Stimulated activated CD4-positive, alpha-beta T cell treated with anti-CD3 and anti-CD28 coated beads, TNF-alpha, amount 100 ng/mL, for 4 hours (primary cell): ENCODE measurements around the gene MAST3.
"Not testable (repeated sequence)": the region's sequence is repeated elsewhere in the genome, so short reads cannot be mapped to it uniquely, and the experiment has no call there.

Experiments used
- DNase-seq, 3 experiments: peaks; one replicate each; pipeline ENCODE4 v3.0.0-alpha.2; 2020; ENCODE audit warnings: low read depth in 3 of 3

Gene MAST3

DNA sequence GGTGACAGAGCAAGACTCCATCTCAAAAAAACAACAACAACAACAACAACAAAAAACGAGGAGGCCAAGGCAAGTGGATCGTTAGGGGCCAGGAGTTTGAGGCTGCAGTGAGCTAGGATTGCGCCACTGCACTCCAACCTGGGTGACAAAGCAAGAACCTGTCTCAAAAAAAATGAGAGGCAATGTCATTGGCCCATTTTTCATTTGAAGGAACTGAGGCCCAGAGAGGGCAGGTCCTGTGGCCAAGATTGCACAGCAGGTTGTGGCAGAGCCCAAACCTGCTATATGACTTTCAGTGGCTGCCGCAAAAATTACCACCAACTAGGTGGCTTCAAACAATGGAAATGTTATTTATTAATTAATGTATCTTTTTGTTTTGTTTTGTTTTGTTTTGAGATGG, 60.9 kb downstream of the MAST3 start:
- DNase-seq = no peak

- DNase-seq = not testable (repeated sequence)
Measured at GRCh38 chr19:18159059-18159616, 61.6 kb downstream of the MAST3 start.

DNA sequence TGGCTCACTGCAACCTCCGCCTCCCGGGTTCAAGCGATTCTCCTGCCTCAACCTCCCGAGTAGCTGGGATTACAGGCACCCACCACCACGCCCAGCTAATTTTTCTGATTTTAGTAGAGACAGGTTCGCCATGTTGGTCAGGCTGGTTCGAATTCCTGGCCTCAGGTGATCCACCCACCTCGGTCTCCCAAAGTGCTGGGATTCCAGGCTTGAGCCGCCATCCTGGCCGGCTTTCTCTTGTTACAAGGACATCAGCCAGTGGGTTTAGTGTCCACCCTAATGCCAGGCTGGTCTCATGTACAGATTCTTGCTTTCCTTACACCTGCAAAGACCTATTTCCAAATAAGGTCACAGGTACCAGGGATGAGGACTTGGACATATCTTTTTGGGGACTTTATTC, 62.2 kb downstream of the MAST3 start:
- no peak for DNase-seq

DNA sequence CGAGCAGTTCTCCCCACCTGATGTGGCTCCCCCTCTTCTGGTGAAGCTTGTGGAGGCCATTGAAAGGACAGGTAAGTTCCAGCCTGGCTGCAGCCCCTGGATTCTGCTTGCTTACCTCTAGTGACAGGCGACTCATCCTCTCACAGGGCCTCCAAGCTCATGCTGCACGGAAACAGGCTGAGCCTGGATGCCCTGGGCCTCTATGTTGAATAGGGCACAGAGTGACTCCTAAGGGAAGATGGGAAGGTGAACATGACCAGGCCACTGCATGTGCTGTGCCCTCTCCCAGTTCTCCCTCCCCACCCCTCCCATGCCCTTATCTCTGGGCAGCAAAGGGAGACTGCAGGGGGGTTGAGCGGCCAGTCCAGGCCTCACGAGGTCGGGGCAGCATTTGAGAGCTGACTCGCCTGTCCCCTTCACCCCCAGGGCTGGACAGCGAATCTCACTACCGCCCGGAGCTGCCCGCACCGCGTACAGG, 63.0 kb downstream of the MAST3 start:
- no peak for DNase-seq

GRCh38 chr19:18160971-18161635, 63.5 kb downstream of the MAST3 start:
- peak; percentile 62 to 73 (median 69) for DNase-seq

GRCh38 chr19:18161636-18162002, 64.0 kb downstream of the MAST3 start:
- no peak for DNase-seq

DNA sequence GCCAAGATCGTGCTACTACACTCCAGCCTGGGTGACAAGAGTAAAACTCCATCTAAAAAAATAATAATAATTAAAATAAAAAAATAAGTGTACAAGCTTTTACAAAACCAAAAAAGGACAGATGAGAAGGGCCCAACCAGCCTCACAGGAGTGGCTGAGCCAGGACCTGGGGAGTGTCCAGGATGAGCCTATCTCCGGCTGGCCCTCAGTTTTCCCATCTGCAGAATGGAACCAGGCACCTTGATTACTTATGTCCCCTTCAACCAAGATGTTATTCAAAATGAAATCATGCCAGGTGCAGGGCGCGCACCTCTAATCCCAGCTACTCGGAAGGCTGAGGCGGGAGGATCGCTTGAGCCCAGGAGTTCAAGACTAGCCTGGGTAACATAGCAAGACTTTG, 66.5 kb downstream of the MAST3 start:
- no peak for DNase-seq

DNA sequence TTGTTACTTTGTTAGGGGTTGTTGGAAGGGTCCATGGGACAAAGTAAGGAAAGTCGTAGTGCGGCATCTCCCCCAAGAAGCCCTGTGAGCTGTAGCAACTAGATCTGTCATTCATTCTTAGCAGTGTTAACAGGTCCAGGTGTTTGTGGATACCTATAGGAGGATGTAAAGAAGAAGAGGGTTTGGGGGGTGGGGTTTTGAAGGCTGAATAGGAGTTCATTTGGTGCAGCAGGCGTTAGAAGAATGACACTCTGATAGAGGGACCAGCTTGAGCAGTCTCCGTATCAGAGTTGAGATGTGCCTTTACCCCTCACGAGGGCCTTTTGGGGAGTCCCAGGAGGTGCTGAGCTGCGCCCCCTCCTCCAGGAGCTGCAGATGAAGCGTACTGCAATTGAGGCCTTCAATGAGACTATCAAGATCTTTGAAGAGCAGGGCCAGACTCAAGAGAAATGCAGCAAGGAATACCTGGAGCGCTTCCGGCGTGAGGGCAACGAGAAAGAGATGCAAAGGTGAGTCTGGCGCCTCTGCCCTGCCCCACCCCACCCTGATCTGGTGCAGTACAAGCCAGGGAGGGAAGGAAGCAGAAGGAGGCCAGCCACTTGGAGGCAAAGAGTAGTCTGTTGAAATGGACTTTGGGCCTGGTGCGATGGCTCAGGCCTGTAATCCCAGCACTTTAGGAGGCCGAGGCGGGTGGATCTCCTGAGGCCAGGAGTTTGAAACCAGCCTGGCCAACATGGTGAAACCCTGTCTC, 68.4 kb downstream of the MAST3 start:
- DNase-seq = no peak

DNA sequence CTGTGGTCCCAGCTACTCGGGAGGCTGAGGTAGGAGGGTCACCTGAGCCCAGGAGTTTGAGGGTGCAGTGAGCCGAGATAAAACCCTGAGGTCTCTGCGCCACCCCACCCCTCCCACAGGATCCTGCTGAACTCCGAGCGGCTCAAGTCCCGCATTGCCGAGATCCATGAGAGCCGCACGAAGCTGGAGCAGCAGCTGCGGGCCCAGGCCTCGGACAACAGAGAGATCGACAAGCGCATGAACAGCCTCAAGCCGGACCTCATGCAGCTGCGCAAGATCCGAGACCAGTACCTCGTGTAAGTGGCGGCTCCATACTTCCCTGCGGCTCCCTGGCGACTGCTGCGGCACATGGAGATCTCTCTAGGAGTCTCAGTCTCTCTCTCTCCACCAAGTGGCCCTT, 69.4 kb downstream of the MAST3 start:
- no peak for DNase-seq

DNA sequence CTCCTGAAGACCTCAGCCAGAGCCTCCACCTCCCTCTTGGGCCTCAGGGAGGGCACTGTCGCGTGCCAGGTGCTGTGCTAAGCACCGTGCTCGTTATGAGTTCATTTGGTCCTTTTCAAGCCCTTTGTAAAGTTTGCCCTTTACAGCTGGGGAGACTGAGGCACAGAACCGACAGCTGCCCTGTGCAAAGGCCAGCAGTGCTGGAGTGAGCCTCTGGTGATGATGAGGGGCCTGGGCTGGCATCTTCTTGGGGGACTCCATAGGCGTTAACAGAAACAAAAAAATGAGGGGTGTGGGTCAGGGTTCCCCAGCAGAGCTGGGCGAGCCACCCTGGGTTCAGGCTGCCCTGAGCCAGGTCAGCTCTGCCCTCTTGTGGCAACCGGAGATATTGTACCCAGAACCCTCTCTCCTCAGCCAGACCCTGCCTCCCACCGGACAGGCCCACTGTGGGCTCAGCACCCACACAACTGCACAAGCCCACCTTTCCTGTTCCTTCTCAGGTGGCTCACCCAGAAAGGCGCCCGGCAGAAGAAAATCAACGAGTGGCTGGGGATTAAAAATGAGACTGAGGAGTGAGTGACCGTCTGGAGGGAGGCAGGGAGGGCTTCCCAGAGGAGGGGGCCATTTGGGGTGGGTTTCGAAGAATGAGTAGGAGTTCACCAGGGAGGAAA, 70.5 kb downstream of the MAST3 start:
- DNase-seq = peak in 2 of 3 experiments; percentile 26 to 37

- no peak for DNase-seq
Measured at GRCh38 chr19:18168673-18169381, 71.2 kb downstream of the MAST3 start.

- DNase-seq = no peak
Measured at GRCh38 chr19:18170714-18171255, 73.2 kb downstream of the MAST3 start.

- no peak for DNase-seq
Measured at GRCh38 chr19:18171605-18172327, 74.2 kb downstream of the MAST3 start.

DNA sequence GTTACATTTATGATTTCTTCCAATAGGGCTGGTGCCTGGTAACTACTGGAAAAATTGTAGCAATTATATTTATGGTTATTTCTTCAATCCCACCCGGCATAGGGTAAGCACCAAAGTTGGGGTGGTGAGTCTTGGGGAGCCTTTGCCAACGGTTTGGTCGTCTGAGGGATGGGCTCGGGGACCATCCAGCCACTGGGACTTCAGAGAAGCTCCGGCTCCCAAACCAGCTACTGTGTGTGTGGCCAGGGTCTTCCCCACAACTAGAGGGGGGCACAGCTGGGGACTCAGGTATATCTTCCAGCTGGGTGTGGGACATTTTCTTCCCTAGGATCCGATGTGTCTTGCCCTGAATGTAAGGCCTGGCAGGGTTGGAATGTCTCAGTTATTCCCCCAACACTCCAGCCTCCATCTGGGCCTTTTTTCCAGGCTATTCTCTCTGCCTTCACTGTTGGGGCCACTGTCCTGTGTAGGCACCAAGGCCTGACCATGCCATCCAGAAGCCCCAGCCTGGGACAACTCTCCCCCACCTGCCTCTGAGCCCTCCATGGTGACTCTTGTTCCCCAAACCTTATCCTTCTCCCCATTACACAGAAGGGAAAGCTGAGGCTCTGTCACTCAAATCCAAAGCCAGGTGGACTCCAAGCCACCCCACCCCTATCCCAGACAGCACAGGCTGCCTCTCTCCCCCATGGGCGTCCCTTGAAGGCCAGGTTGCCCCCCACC, 74.9 kb downstream of the MAST3 start:
- DNase-seq = no peak

DNA sequence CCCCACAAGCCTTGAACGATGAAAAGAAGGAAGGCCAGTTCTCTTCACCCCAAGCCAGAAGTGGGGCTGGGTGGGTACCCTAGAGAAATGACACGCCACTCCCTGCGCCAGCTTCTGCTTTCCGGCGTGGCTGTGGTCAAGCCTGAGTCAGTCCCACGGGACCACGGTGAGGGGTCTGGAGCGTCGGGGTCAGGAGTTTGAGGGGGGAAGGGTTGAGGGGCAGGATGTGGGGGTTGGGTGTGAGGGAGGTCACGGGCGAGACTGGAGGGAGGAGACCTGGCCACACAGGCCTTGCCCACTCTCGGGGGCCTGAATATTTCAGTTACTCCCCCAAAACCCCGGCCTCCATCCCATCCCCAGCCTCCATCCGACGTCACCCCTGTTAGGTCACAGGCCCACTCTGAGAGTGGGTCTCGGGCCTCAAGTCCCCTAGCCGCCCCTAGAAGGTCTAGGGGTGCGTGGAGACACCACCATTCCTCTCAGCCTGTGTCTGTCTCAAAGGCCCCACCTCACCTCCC, 75.5 kb downstream of the MAST3 start:
- DNase-seq = no peak

- peak in 2 of 3 experiments; percentile 44 to 46 for DNase-seq
Measured at GRCh38 chr19:18173572-18174288, 76.2 kb downstream of the MAST3 start, which contains the start of gene IFI30. IFI30 (plus strand) TSS chr19:18173813; CDS start chr19:18173842, 29 bp downstream.

- DNase-seq = no peak
Measured at GRCh38 chr19:18174983-18175382, 77.4 kb downstream of the MAST3 start.

DNA sequence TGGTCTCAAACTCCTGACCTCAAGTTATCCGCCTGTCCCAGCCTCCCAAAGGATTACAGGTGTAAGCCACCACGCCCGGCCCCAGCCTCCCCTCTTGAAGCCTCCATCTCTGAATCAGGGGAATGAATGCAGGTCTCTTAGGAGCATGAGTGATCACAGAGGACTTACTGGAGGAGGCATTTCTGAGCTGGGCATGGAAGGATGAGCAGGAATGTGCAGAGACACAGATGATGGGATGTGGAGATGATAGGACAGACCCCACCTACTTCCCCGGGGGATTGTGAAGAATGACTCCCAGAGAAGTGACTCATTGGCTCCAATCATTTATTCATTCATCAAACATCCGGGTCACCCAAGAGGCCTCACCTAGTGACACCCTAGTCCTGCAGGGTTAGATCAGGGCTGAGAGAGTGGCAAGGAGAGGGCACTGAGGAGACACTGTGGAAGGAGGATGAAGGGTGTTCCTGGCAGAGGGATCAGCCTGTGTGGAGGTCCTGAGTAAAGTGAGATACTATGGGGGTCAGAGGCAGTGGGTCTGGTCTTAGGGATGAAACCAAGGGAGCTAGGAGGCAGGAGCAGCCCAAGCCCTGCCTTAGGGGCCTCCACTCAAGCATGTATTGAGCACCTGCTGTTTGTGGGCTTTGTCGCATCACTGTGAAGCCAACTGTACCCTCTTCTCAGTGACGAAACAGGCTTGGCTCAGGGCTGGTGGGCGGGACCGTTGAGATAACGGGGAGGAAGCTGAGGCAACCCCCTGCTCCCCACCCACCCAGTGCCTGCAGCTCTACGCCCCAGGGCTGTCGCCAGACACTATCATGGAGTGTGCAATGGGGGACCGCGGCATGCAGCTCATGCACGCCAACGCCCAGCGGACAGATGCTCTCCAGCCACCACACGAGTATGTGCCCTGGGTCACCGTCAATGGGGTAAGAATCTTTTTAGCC, 79.1 kb downstream of the MAST3 start:
- DNase-seq = no peak
